DMS53 (cell line): Measurements from ENCODE around the gene ANO2.
A peak's percentile ranks its signal among the peaks of the same experiment; 100 is the strongest.

Experiments used
- DNase-seq: peaks from one replicate; lab custom pipeline; 2025; lab: John Stamatoyannopoulos, UW

ANO2 gene

GRCh38 chr12:5723711-5724252, 221.3 kb downstream of the ANO2 start:
- DNase-seq: no peak

GRCh38 chr12:5723071-5723470, 222.0 kb downstream of the ANO2 start:
- no peak for DNase-seq

GRCh38 chr12:5720381-5721005, 224.6 kb downstream of the ANO2 start:
- DNase-seq: no peak

- DNase-seq: peak; percentile 63
Measured at GRCh38 chr12:5718680-5719079, 226.4 kb downstream of the ANO2 start.

- DNase-seq: no peak
Measured at GRCh38 chr12:5718073-5718472, 227.0 kb downstream of the ANO2 start.

- DNase-seq: no peak
Measured at GRCh38 chr12:5716976-5717375, 228.1 kb downstream of the ANO2 start.

- no peak for DNase-seq
Measured at GRCh38 chr12:5716201-5716600, 228.9 kb downstream of the ANO2 start.

GRCh38 chr12:5715021-5715420, 230.0 kb downstream of the ANO2 start:
- DNase-seq: no peak

GRCh38 chr12:5713599-5714081, 231.4 kb downstream of the ANO2 start:
- no peak for DNase-seq

- no peak for DNase-seq
Measured at GRCh38 chr12:5710260-5710878, 234.7 kb downstream of the ANO2 start.

GRCh38 chr12:5708371-5708770, 236.7 kb downstream of the ANO2 start:
- no peak for DNase-seq

- no peak for DNase-seq
Measured at GRCh38 chr12:5706247-5706646, 238.8 kb downstream of the ANO2 start.

- DNase-seq: no peak
Measured at GRCh38 chr12:5705791-5706190, 239.3 kb downstream of the ANO2 start.

GRCh38 chr12:5694759-5695409, 250.2 kb downstream of the ANO2 start:
- peak; percentile 72 for DNase-seq

- DNase-seq: no peak
Measured at GRCh38 chr12:5692850-5693249, 252.2 kb downstream of the ANO2 start.

GRCh38 chr12:5691943-5692342, 253.1 kb downstream of the ANO2 start:
- DNase-seq: no peak

GRCh38 chr12:5690240-5690639, 254.8 kb downstream of the ANO2 start:
- no peak for DNase-seq

- DNase-seq: peak; percentile 69
Measured at GRCh38 chr12:5689773-5690172, 255.3 kb downstream of the ANO2 start.

GRCh38 chr12:5688226-5688625, 256.8 kb downstream of the ANO2 start:
- no peak for DNase-seq

- no peak for DNase-seq
Measured at GRCh38 chr12:5685935-5686334, 259.1 kb downstream of the ANO2 start.

- no peak for DNase-seq
Measured at GRCh38 chr12:5684989-5685388, 260.1 kb downstream of the ANO2 start.

- DNase-seq: no peak
Measured at GRCh38 chr12:5682581-5682980, 262.5 kb downstream of the ANO2 start.

- no peak for DNase-seq
Measured at GRCh38 chr12:5678176-5678575, 266.9 kb downstream of the ANO2 start.
